GM21717 (cell line): Measurements from ENCODE around the gene TCEAL4.

ENCODE experiments used
- ATAC-seq: cut with Tn5 transposase; IDR thresholded peaks from one replicate; pipeline ENCODE4 v1.9.1; 2021; ENCODE audit warnings: mild to moderate bottlenecking, moderate library complexity; ENCODE audit not compliant: unreplicated experiment

The TCEAL4 gene

GRCh38 chrX:103585411-103586313 lies at the start of gene TCEAL4:
TCEAL4 (plus strand) TSS chrX:103585515; CDS start chrX:103586676, 1,161 bp downstream.
- no peak for ATAC-seq

GRCh38 chrX:103536071-103536470 lies 49.2 kb upstream of the TCEAL4 start:
- ATAC-seq: no peak

- ATAC-seq: no peak
Observed at GRCh38 chrX:103536732-103537131, 48.6 kb upstream of the TCEAL4 start.

- no peak for ATAC-seq
Observed at GRCh38 chrX:103537871-103538387, 47.4 kb upstream of the TCEAL4 start.

GRCh38 chrX:103538728-103539127 lies 46.6 kb upstream of the TCEAL4 start:
- no peak for ATAC-seq

- no peak for ATAC-seq
Observed at GRCh38 chrX:103539695-103540094, 45.6 kb upstream of the TCEAL4 start.

- ATAC-seq: no peak
Observed at GRCh38 chrX:103540145-103540544, 45.2 kb upstream of the TCEAL4 start.

GRCh38 chrX:103549916-103550315 lies 35.4 kb upstream of the TCEAL4 start:
- no peak for ATAC-seq

GRCh38 chrX:103550415-103551051 lies 34.8 kb upstream of the TCEAL4 start:
- ATAC-seq: no peak

- no peak for ATAC-seq
Observed at GRCh38 chrX:103552236-103552635, 33.1 kb upstream of the TCEAL4 start.

GRCh38 chrX:103554687-103555424 lies 30.5 kb upstream of the TCEAL4 start:
- peak; percentile 96 for ATAC-seq

- ATAC-seq: no peak
Observed at GRCh38 chrX:103556963-103557612, 28.2 kb upstream of the TCEAL4 start.

- ATAC-seq: no peak
Observed at GRCh38 chrX:103560256-103560655, 25.1 kb upstream of the TCEAL4 start.

- no peak for ATAC-seq
Observed at GRCh38 chrX:103562801-103563200, 22.5 kb upstream of the TCEAL4 start.

- ATAC-seq: peak; percentile 86
Observed at GRCh38 chrX:103565197-103565596, 20.1 kb upstream of the TCEAL4 start.

GRCh38 chrX:103565752-103566151 lies 19.6 kb upstream of the TCEAL4 start:
- peak; percentile 55 for ATAC-seq

GRCh38 chrX:103571121-103571520 lies 14.2 kb upstream of the TCEAL4 start:
- no peak for ATAC-seq

- ATAC-seq: no peak
Observed at GRCh38 chrX:103571726-103572125, 13.6 kb upstream of the TCEAL4 start.

GRCh38 chrX:103573202-103573601 lies 12.1 kb upstream of the TCEAL4 start:
- no peak for ATAC-seq

- no peak for ATAC-seq
Observed at GRCh38 chrX:103584596-103584995, 719 bp upstream of the TCEAL4 start.

- no peak for ATAC-seq
Observed at GRCh38 chrX:103586314-103586646, 965 bp downstream of the TCEAL4 start.
